Astrocyte (in vitro differentiated cells and primary cell): ENCODE data around the gene NT5E. TPM values are rescaled to one million over a fixed set of nuclear protein-coding genes. Genes with fewer than 3 reads are reported as not detected.

Source experiments
- DNase-seq: peaks from one replicate; pipeline ENCODE4 v3.0.0-alpha.2; 2010; ENCODE audit warnings: low read depth
- FAIRE-seq: peaks from 2 replicates; lab custom pipeline; 2011; peaks lifted over from hg19 to GRCh38; lab: Jason Lieb, UNC
- H2AFZ ChIP-seq: 2 replicates; pipeline ENCODE4 v1.6.0; 2012; ENCODE audit warnings: low read depth, low read length, inconsistent platforms
- H3K27ac ChIP-seq: 2 replicates; pipeline ENCODE4 v1.5.1; 2011; ENCODE audit warnings: low read depth, low read length, inconsistent platforms
- H3K27me3 ChIP-seq: 2 replicates; pipeline ENCODE4 v1.6.0; 2011; ENCODE audit warnings: low read length, inconsistent platforms; ENCODE audit not compliant: insufficient read depth
- H3K36me3 ChIP-seq: 2 replicates; pipeline ENCODE4 v1.5.1; 2011; ENCODE audit warnings: low read length, inconsistent platforms; ENCODE audit not compliant: insufficient read depth
- H3K4me1 ChIP-seq: 2 replicates; pipeline ENCODE4 v1.5.1; 2011; ENCODE audit warnings: low read length, inconsistent platforms; ENCODE audit not compliant: insufficient read depth
- H3K4me2 ChIP-seq: 2 replicates; pipeline ENCODE4 v1.6.0; 2012; ENCODE audit warnings: low read length, inconsistent platforms
- H3K4me3 ChIP-seq: 2 replicates; pipeline ENCODE4 v1.5.1; 2011; ENCODE audit warnings: low read depth, mild to moderate bottlenecking, low read length, inconsistent platforms; ENCODE audit not compliant: insufficient read depth
- H3K79me2 ChIP-seq: 2 replicates; pipeline ENCODE4 v1.6.0; 2012; ENCODE audit warnings: mild to moderate bottlenecking, low read length, inconsistent platforms; ENCODE audit not compliant: insufficient read depth
- H3K9ac ChIP-seq: 2 replicates; pipeline ENCODE4 v1.6.0; 2012; ENCODE audit warnings: mild to moderate bottlenecking, low read length, inconsistent platforms
- H3K9me3 ChIP-seq: 2 replicates; pipeline ENCODE4 v1.5.1; 2012; ENCODE audit warnings: low read depth, mild to moderate bottlenecking, low read length, inconsistent platforms; ENCODE audit not compliant: insufficient read depth
- H4K20me1 ChIP-seq: 2 replicates; pipeline ENCODE4 v1.6.0; 2012; ENCODE audit warnings: low read length, inconsistent platforms; ENCODE audit not compliant: insufficient read depth
- H3K27ac Mint-ChIP-seq: one replicate; pipeline ENCODE4 v1.8.0; 2021; ENCODE audit warnings: mild to moderate bottlenecking, mixed read lengths; ENCODE audit not compliant: unreplicated experiment
- H3K27me3 Mint-ChIP-seq: one replicate; pipeline ENCODE4 v1.8.0; 2021; ENCODE audit warnings: low read depth, mixed read lengths; ENCODE audit not compliant: unreplicated experiment
- H3K36me3 Mint-ChIP-seq: one replicate; pipeline ENCODE4 v1.8.0; 2021; ENCODE audit warnings: low read depth, mixed read lengths; ENCODE audit not compliant: unreplicated experiment
- H3K4me1 Mint-ChIP-seq: one replicate; pipeline ENCODE4 v1.8.0; 2021; ENCODE audit warnings: low read depth, mixed read lengths; ENCODE audit not compliant: unreplicated experiment
- H3K4me3 Mint-ChIP-seq: one replicate; pipeline ENCODE4 v1.8.0; 2021; ENCODE audit warnings: mild to moderate bottlenecking, moderate library complexity, mixed read lengths; ENCODE audit not compliant: unreplicated experiment
- H3K9me3 Mint-ChIP-seq: one replicate; pipeline ENCODE4 v1.8.0; 2021; ENCODE audit warnings: mild to moderate bottlenecking, mixed read lengths; ENCODE audit not compliant: unreplicated experiment
- EZH2 ChIP-seq: IDR thresholded peaks from 2 replicates; pipeline ENCODE4 v1.6.1; 2012; ENCODE audit warnings: mild to moderate bottlenecking, low read length, inconsistent platforms; ENCODE audit not compliant: insufficient read depth
- total RNA-seq: library from RNA; stranded (reverse); gene quantifications from 2 replicates; pipeline ENCODE4 v1.2.1, GENCODE V29; 2021
- TF ChIP-seq, protein P1 (sequence below): IDR thresholded peaks from 2 replicates; pipeline ENCODE4 v1.5.1; 2011; ENCODE audit warnings: low read depth, mild to moderate bottlenecking, inconsistent platforms, low read length, moderate library complexity; ENCODE audit not compliant: insufficient read depth

Gene NT5E
- total RNA-seq, 1 donor from 2014 or later = 77.4 TPM

DNA sequence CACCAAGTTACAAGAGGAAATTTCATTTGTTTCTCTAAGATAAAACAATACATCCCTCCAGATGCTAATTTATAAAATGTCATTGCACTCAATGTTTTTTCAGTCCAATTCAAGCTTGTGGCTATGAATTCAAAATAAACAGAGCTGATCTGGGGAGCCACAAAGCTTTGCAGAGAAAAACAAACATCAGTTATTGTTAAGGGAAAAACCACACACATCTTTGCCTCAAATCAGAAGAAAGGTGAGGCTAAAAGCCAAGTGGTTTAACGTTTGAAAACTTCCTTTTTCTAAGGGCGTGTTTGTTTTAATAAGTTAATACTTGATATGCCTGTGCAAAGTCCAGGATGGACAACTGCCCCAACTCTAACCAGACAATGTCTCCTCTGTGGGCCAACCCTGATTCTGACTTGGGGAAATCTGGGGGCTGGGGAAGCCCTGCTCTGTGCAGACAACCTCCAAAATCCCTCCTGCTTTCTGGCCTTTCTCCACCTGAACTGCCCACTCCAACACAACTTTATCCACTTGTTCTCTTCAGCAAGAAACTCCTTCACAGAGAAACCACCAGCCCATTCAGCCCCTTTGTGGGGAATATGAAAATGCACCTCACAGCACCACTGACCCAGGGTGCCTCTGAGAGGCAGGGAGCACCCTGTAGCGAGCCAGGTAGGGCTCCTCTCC lies 44.6 kb upstream of the NT5E start:
- Histone ChIP-seq H3K4me3 (no peak overlapping the region), H3K79me2 (no peaks in the 10 kb centered on the region), H3K36me3 (no peaks in the 10 kb centered on the region), H3K4me2 (peak overlapping the region; percentile 78), H3K9me3 (no peaks in the 10 kb centered on the region), H3K9ac (peak overlapping the region; percentile 45), H4K20me1 (no peaks in the 10 kb centered on the region), H3K27me3 (no peaks in the 10 kb centered on the region), H3K27ac (peak overlapping the region; percentile 96), H2AFZ (no peak overlapping the region), H3K4me1 (peaks cover 56% of the 10 kb centered on the region)
- Mint-ChIP-seq H3K27ac (peak overlapping the region; percentile 96), H3K4me3 (peak overlapping the region; percentile 22), H3K27me3 (no peaks in the 10 kb centered on the region), H3K9me3 (no peaks in the 10 kb centered on the region), H3K4me1 (peaks cover 59% of the 10 kb centered on the region), H3K36me3 (no peaks in the 10 kb centered on the region)
- DNase-seq (peak; percentile 74), FAIRE-seq (no peak)
- TF ChIP-seq EZH2 = no peak
- TF ChIP-seq, protein P1, sequence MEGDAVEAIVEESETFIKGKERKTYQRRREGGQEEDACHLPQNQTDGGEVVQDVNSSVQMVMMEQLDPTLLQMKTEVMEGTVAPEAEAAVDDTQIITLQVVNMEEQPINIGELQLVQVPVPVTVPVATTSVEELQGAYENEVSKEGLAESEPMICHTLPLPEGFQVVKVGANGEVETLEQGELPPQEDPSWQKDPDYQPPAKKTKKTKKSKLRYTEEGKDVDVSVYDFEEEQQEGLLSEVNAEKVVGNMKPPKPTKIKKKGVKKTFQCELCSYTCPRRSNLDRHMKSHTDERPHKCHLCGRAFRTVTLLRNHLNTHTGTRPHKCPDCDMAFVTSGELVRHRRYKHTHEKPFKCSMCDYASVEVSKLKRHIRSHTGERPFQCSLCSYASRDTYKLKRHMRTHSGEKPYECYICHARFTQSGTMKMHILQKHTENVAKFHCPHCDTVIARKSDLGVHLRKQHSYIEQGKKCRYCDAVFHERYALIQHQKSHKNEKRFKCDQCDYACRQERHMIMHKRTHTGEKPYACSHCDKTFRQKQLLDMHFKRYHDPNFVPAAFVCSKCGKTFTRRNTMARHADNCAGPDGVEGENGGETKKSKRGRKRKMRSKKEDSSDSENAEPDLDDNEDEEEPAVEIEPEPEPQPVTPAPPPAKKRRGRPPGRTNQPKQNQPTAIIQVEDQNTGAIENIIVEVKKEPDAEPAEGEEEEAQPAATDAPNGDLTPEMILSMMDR = no peak

DNA sequence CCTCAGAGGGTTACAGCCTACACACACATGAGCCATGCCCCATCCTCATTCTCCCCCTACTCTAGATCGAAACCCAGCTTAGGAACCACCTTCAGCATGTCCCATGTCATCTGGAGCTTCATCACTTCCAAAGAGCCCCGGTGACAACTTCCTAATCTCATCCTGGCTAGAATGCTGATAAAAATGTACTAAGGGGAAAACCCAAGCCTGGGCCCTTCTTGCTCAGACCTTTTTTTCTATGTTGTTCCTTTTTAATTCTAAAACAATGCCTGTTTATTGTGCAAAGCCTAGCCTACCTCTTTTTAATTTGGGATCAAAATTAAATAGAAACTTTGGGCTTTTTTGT lies 44.1 kb upstream of the NT5E start:
- Histone ChIP-seq H3K27ac (peak overlapping the region; percentile 96), H3K9ac (peak overlapping the region; percentile 45), H4K20me1 (no peaks in the 10 kb centered on the region), H3K9me3 (no peaks in the 10 kb centered on the region), H3K4me3 (no peak overlapping the region), H3K36me3 (no peaks in the 10 kb centered on the region), H2AFZ (no peak overlapping the region), H3K27me3 (no peaks in the 10 kb centered on the region), H3K4me2 (peak overlapping the region; percentile 78), H3K4me1 (peaks cover 56% of the 10 kb centered on the region), H3K79me2 (no peaks in the 10 kb centered on the region)
- FAIRE-seq (no peak), DNase-seq (no peak)
- no peaks in the 10 kb centered on the region for H3K9me3 Mint-ChIP-seq
- TF ChIP-seq, protein P1 = no peak
- TF ChIP-seq EZH2 = no peak
- H3K27me3 Mint-ChIP-seq = no peaks in the 10 kb centered on the region
- H3K4me3 Mint-ChIP-seq = peak overlapping the region; percentile 22
- H3K27ac Mint-ChIP-seq = peak overlapping the region; percentile 91
- no peaks in the 10 kb centered on the region for H3K36me3 Mint-ChIP-seq
- peaks cover 58% of the 10 kb centered on the region for H3K4me1 Mint-ChIP-seq

DNA sequence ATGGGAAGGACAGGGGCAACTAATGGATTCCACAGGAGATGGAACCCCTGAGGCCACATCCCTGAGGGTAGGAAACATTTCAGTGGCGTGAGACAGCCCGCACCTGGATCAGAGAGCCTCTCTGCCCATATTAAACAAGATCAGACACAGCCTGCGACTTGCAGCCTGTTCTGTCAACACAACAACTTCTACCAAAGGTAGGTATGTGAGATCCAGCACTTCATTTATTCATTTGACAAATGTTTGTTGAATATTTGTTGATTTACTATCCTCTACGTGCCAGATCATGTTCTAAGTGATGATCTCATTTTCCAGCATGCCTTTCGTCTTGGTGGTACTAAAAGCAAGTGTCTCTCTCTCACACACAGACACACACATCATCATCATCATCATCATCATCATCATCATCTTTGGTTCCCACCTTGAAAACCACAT lies 43.2 kb upstream of the NT5E start:
- no peak for FAIRE-seq
- peak overlapping the region; percentile 0 for H3K27ac Mint-ChIP-seq
- peaks cover 51% of the 10 kb centered on the region for H3K4me1 Mint-ChIP-seq

More for the DNA sequence above, 43.2 kb upstream of the NT5E start:
- Mint-ChIP-seq H3K9me3 (no peaks in the 10 kb centered on the region), H3K36me3 (no peaks in the 10 kb centered on the region), H3K4me3 (no peak overlapping the region), H3K27me3 (no peaks in the 10 kb centered on the region)
- H3K4me1 ChIP-seq = peaks cover 49% of the 10 kb centered on the region
- no peaks in the 10 kb centered on the region for H3K36me3 ChIP-seq
- no peak overlapping the region for H2AFZ ChIP-seq
- H3K27ac ChIP-seq = no peak overlapping the region
- H3K79me2 ChIP-seq = no peaks in the 10 kb centered on the region
- H4K20me1 ChIP-seq = no peaks in the 10 kb centered on the region
- H3K9me3 ChIP-seq = no peaks in the 10 kb centered on the region
- H3K4me3 ChIP-seq = no peak overlapping the region
- no peak overlapping the region for H3K9ac ChIP-seq
- H3K27me3 ChIP-seq = no peaks in the 10 kb centered on the region
- no peak overlapping the region for H3K4me2 ChIP-seq
- TF ChIP-seq, protein P1 = no peak
- TF ChIP-seq EZH2 = no peak
- DNase-seq = no peak
